ENCODE measurements around the gene RBCK1. TPM values are rescaled to one million over a fixed set of nuclear protein-coding genes. Genes with fewer than 3 reads are reported as not detected.

The RBCK1 gene
- total RNA-seq, 1 experiment from 2014 or later: 46.8 TPM

DNA sequence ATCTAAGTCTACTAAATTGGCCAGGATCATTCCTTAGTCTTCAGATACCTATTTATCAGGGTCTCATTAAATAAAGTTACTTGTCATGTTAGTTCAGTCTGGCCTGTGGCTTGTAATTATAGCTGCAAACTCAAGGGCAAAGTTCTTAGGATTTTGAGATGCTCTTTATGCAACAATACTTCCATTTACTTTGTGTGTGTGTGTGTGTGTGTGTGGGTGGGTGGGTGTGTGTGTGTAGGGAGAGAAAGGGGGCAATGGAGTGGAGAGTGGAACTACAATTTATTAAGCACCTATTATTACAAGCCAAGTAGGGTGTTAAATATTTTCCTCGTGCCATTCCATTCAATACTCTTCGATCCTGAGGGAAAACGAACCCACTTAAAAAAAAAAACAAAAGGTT lies 71.9 kb downstream of the RBCK1 start:
- Mint-ChIP-seq H3K9me3 (no peaks in the 10 kb centered on the region), H3K27ac (peak overlapping the region in 1 of 3 experiments; percentile 62; a peak in 2 of 7 replicates), H3K4me3 (no peak overlapping the region; a peak in 1 of 5 replicates), H3K27me3 (ENCODE audit: low read depth) (no peaks in the 10 kb centered on the region), H3K4me1 (no peaks in the 10 kb centered on the region), H3K36me3 (ENCODE audit: insufficient read depth in 1 of 3, low read depth in 3 of 3) (peaks cover 34 to 85% (median 61%) of the 10 kb centered on the region in 3 experiments)
- Histone ChIP-seq H3K79me1 (ENCODE audit: insufficient read depth, low read depth, low read length, poor library complexity, severe bottlenecking) (peaks cover 4% of the 10 kb centered on the region), H3K27ac (ENCODE audit: insufficient read length, low read depth, low read length) (no peak overlapping the region), H3K4ac (ENCODE audit: low read depth, low read length) (no peak overlapping the region), H2BK120ac (ENCODE audit: low read depth, low read length, poor library complexity, severe bottlenecking) (no peak overlapping the region), H3K23me2 (ENCODE audit: insufficient read length, low read depth, low read length, poor library complexity, severe bottlenecking) (no peaks in the 10 kb centered on the region), H2BK12ac (ENCODE audit: insufficient read length, low read depth, low read length) (no peak overlapping the region), H3K23ac (ENCODE audit: insufficient read length, low read depth, low read length) (no peak overlapping the region), H3K27me3 (ENCODE audit: insufficient read depth, low read length) (no peaks in the 10 kb centered on the region), H3K4me1 (ENCODE audit: insufficient read depth, low read length) (no peaks in the 10 kb centered on the region), H2BK15ac (ENCODE audit: low read depth, low read length) (no peak overlapping the region), H2BK20ac (ENCODE audit: low read depth, low read length, poor library complexity, severe bottlenecking) (no peak overlapping the region), H4K5ac (ENCODE audit: insufficient read length, low read depth, low read length) (no peak overlapping the region), H4K91ac (ENCODE audit: insufficient read length, low read depth, low read length) (no peak overlapping the region), H3K18ac (ENCODE audit: insufficient read length, low read depth, low read length) (no peak overlapping the region), H3K9ac (ENCODE audit: extremely low read depth, insufficient read length, low read length) (no peak overlapping the region), H4K20me1 (ENCODE audit: control insufficient read depth, insufficient read depth, insufficient read length) (no peaks in the 10 kb centered on the region), H2BK5ac (ENCODE audit: insufficient read length, low read length) (no peak overlapping the region), H3K56ac (ENCODE audit: insufficient read length, low read depth, low read length) (no peak overlapping the region), H2AFZ (ENCODE audit: low read length) (no peak overlapping the region), H3K9me3 (ENCODE audit: control insufficient read depth, low read depth, low read length) (no peaks in the 10 kb centered on the region), H3K79me2 (ENCODE audit: insufficient read depth, low read length) (no peaks in the 10 kb centered on the region), H3K4me2 (ENCODE audit: insufficient read depth, insufficient read length, low read length) (no peak overlapping the region), H3T11ph (ENCODE audit: low read length) (no peak overlapping the region), H3K14ac (ENCODE audit: insufficient read depth, low read length) (no peak overlapping the region), H2AK5ac (ENCODE audit: insufficient read length, low read length) (no peak overlapping the region), H4K8ac (replicated peaks; ENCODE audit: insufficient read length, low read depth, low read length) (no peak overlapping the region)
- no CpG with 5 or more reads among the region's 3 CpGs for WGBS (ENCODE audit: extremely low coverage, insufficient read length, low lambda C conversion rate)
- DNase-seq: no peak
- TF ChIP-seq CTCF (conservative IDR thresholded peaks at IDR 0.05): no peak

Data from H9 (cell line).